BE2C (cell line): ENCODE data around the gene PTPRE.

Source experiments
- DNase-seq: peaks from one replicate; pipeline ENCODE4 v3.0.0-alpha.2; 2020
- H3K27me3 ChIP-seq: fragments of 250-450 bp; sonication (Bioruptor Pico); 2 replicates; pipeline ENCODE4 v1.5.1; 2020; ENCODE audit warnings: mild to moderate bottlenecking
- H3K36me3 ChIP-seq: fragments of 250-450 bp; sonication (Bioruptor Pico); 2 replicates; pipeline ENCODE4 v1.5.1; 2020; ENCODE audit warnings: mild to moderate bottlenecking
- H3K4me1 ChIP-seq: fragments of 250-450 bp; sonication (Bioruptor Pico); 2 replicates; pipeline ENCODE4 v1.5.1; 2020
- H3K4me3 ChIP-seq: 2 replicates; pipeline ENCODE4 v1.5.1; 2011; ENCODE audit warnings: low read depth, low read length
- H3K9me3 ChIP-seq: fragments of 250-450 bp; sonication (Bioruptor Pico); 2 replicates; pipeline ENCODE4 v1.5.1; 2020
- CTCF ChIP-seq: IDR thresholded peaks from 2 replicates; pipeline ENCODE4 v1.5.1; 2012; ENCODE audit warnings: mild to moderate bottlenecking, low read depth, low read length

Gene PTPRE

DNA sequence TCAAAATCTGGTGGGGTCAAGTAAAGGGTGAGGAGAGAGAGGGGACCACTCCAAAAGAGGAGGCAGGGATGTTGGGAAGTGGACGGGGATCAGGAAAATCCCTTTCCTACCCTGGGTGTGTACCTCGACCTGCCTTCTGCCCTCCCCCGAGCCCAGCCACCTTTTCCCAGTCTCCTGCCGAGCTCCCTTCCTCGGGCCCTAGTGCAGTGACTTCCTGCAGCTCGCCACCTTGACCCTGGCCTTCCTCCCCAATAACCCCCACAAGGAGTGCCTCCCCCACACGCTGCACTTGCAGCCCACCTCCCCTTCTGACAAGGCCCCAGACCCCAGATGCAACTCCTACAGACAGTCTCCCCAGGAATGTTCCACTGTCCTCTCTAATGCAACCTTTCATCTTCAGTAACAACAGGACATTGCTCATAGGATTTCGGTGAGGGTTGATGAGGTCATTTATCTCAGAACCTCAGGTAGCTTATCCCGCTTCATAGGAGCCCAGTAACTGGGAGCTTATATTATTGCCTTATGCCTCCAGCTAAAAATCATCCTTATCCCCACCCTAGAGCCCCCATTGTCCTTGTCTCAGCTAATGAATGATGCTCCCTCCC, 129.2 kb downstream of the PTPRE start:
- no peak for DNase-seq
- no peak overlapping the region for H3K4me3 ChIP-seq
- H3K9me3 ChIP-seq, result no peaks in the 10 kb centered on the region
- no peaks in the 10 kb centered on the region for H3K4me1 ChIP-seq
- H3K36me3 ChIP-seq, result no peaks in the 10 kb centered on the region
- H3K27me3 ChIP-seq, result no peaks in the 10 kb centered on the region
- TF ChIP-seq CTCF, result no peak

DNA sequence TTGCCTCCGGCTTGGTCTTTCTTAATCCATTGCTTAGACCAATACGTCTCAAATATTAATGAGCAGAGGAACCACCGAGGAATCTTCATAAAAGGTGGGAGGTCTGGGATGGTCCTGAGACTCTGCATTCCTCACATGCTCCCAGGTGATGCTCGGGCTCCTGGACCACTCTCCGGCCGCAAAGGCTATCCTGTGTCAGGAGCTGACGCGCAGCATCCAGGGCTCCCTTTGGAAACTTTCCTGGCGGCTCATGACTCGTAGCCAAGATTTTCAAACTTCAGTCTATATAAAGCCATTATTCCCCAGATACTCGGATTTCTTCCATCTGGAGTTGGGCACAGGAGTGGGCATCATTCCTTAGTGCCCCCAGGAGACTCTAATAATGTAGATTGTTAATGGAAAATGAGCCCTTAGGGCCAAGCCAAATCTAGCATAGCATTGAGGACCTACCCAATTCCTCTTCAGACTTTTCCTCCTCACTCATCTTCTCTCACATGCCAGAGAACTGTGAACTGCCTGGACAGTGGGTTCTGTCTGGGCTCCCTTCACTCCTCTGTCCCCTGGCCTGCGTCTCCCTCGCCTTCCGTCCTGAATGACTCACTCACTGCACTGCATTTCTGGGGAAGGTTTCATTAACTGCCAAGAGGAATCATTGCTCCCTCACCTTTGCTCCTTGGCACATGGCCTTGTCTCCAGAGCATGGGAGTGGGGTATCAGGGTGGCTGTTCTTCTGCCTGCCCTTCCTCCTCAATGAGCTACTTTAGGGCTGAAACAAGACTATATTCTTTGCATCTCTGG, 130.0 kb downstream of the PTPRE start:
- no peak for TF ChIP-seq CTCF
- H3K27me3 ChIP-seq, result no peaks in the 10 kb centered on the region
- H3K4me1 ChIP-seq, result no peaks in the 10 kb centered on the region
- DNase-seq, result no peak
- no peaks in the 10 kb centered on the region for H3K9me3 ChIP-seq
- no peaks in the 10 kb centered on the region for H3K36me3 ChIP-seq
- no peak overlapping the region for H3K4me3 ChIP-seq

GRCh38 chr10:128040096-128040495, 133.2 kb downstream of the PTPRE start:
- Histone ChIP-seq H3K27me3 (no peaks in the 10 kb centered on the region), H3K9me3 (no peaks in the 10 kb centered on the region), H3K36me3 (no peaks in the 10 kb centered on the region), H3K4me3 (no peak overlapping the region), H3K4me1 (no peaks in the 10 kb centered on the region)
- DNase-seq, result no peak
- TF ChIP-seq CTCF, result no peak

DNA sequence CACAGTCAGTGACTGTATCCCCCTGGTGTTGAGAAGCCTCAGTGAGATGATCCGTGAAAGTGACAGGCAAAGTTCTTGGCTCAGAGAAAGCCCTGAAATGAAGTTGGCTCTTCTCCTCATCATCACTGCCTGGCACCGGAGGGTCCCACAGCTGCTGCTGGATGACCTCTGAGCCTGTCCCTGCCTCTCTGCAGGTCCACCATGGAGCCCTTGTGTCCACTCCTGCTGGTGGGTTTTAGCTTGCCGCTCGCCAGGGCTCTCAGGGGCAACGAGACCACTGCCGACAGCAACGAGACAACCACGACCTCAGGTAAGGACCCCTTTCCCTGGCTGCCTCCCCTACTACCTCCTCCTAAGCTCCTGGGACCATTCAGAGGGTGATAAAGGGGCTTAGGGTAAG, 133.8 kb downstream of the PTPRE start:
- TF ChIP-seq CTCF, result no peak
- no peak for DNase-seq
- Histone ChIP-seq H3K4me3 (no peak overlapping the region), H3K36me3 (no peaks in the 10 kb centered on the region), H3K27me3 (no peaks in the 10 kb centered on the region), H3K9me3 (no peaks in the 10 kb centered on the region), H3K4me1 (no peaks in the 10 kb centered on the region)

- no peak overlapping the region for H3K4me3 ChIP-seq
Measured at GRCh38 chr10:128042131-128042610, 135.3 kb downstream of the PTPRE start.

More at GRCh38 chr10:128042131-128042610, 135.3 kb downstream of the PTPRE start:
- H3K4me1 ChIP-seq, result no peaks in the 10 kb centered on the region
- H3K27me3 ChIP-seq, result no peaks in the 10 kb centered on the region
- H3K9me3 ChIP-seq, result no peaks in the 10 kb centered on the region
- no peaks in the 10 kb centered on the region for H3K36me3 ChIP-seq
- no peak for DNase-seq
- no peak for TF ChIP-seq CTCF
